PC-9 (cell line): ENCODE results near the gene BPHL. TPM values are rescaled to one million over a fixed set of nuclear protein-coding genes. Genes with fewer than 3 reads are reported as not detected.
A peak's percentile ranks its signal among the peaks of the same experiment; 100 is the strongest.
"Not testable (repeated sequence)": the region's sequence is repeated elsewhere in the genome, so short reads cannot be mapped to it uniquely, and the experiment has no call there.

Experiments used
- BruUV-seq: library from RNA; stranded (reverse); fragments of 400-500 nt; replicated peaks from 2 replicates; lab custom pipeline; 2021; lab: Mats Ljungman, UMichigan
- CTCF ChIA-PET: fragments of 300-600 bp; sonication (Branson Sonifier 250); formaldehyde crosslinking; loops from one replicate; lab custom pipeline; 2022; ENCODE audit warnings: antibody characterized with exemption; lab: Charles Lee
- POLR2A ChIA-PET: fragments of 300-600 bp; sonication (Branson Sonifier 250); formaldehyde crosslinking; loops from one replicate; lab custom pipeline; 2022; ENCODE audit warnings: antibody characterized with exemption; ENCODE audit not compliant: unreplicated experiment; lab: Charles Lee
- DNase-seq, 2 experiments: peaks; one replicate each; pipeline versions ENCODE4 v3.0.0 to v3.0.0-alpha.2; 2015 to 2022; ENCODE audit warnings: mixed read lengths in 1 of 2
- H2AFZ ChIP-seq: fragments of 200-600 bp; sonication (generic); 2 replicates; pipeline ENCODE4 v1.8.1; 2017; ENCODE audit warnings: antibody characterized with exemption
- H3F3A ChIP-seq: fragments of 200-600 bp; sonication (generic); 2 replicates; pipeline ENCODE4 v1.8.1; 2017; ENCODE audit warnings: antibody characterized with exemption, mild to moderate bottlenecking, low read depth; ENCODE audit not compliant: insufficient read depth
- H3K27ac ChIP-seq: fragments of 200-600 bp; sonication (generic); 2 replicates; pipeline ENCODE4 v1.6.1; 2016; ENCODE audit warnings: mixed run types
- H3K27me3 ChIP-seq: fragments of 200-600 bp; sonication (generic); 2 replicates; pipeline ENCODE4 v1.6.1; 2016; ENCODE audit warnings: low read depth, mixed run types; ENCODE audit not compliant: insufficient read depth
- H3K36me3 ChIP-seq: fragments of 200-600 bp; sonication (generic); 2 replicates; pipeline ENCODE4 v1.6.1; 2016; ENCODE audit warnings: low read depth, mixed run types
- H3K4me1 ChIP-seq: fragments of 200-600 bp; sonication (generic); replicated peaks from 2 replicates; pipeline ENCODE4 v1.6.1; 2016; ENCODE audit warnings: mixed run types; ENCODE audit not compliant: insufficient read depth
- H3K4me2 ChIP-seq: fragments of 200-600 bp; sonication (generic); 2 replicates; pipeline ENCODE4 v1.6.1; 2017; ENCODE audit warnings: mixed run types
- H3K4me3 ChIP-seq: fragments of 200-600 bp; sonication (generic); 2 replicates; pipeline ENCODE4 v1.6.1; 2016; ENCODE audit warnings: mixed run types
- H3K79me2 ChIP-seq: fragments of 200-600 bp; sonication (generic); 2 replicates; pipeline ENCODE4 v1.6.1; 2017; ENCODE audit warnings: low read depth, mixed run types
- H3K9me2 ChIP-seq: fragments of 200-600 bp; sonication (generic); 2 replicates; pipeline ENCODE4 v1.8.1; 2017; ENCODE audit warnings: mild to moderate bottlenecking; ENCODE audit not compliant: insufficient read depth
- H3K9me3 ChIP-seq: fragments of 200-600 bp; sonication (generic); 2 replicates; pipeline ENCODE4 v1.8.1; 2016; ENCODE audit warnings: low read depth; ENCODE audit not compliant: insufficient read depth
- H4K20me1 ChIP-seq: fragments of 200-600 bp; sonication (generic); 2 replicates; pipeline ENCODE4 v1.8.1; 2017; ENCODE audit not compliant: insufficient read depth
- CTCF ChIP-seq: fragments of 200-600 bp; sonication (generic); conservative IDR thresholded peaks from 2 replicates; pipeline ENCODE4 v1.6.1; 2017; ENCODE audit warnings: mixed run types, antibody characterized with exemption, mild to moderate bottlenecking, moderate library complexity
- EZH2 ChIP-seq: fragments of 200-600 bp; sonication (generic); IDR thresholded peaks from 2 replicates; pipeline ENCODE4 v1.8.0; 2017; ENCODE audit warnings: antibody characterized with exemption, low read depth
- intact Hi-C: fragments of 100-400 bp; cut with micrococcal nuclease; formaldehyde crosslinking; loops from one replicate; pipeline ENCODE4 v1.10.0; 2022; ENCODE audit not compliant: unreplicated experiment
- total RNA-seq: library from RNA; stranded (reverse); gene quantifications from 2 replicates; pipeline ENCODE4 v1.2.3, GENCODE V29; 2021

The BPHL gene
- total RNA-seq, 1 experiment from 2014 or later, result 23.7 TPM

GRCh38 chr6:3151691-3152090 is 33.2 kb downstream of the BPHL start:
- Histone ChIP-seq H3F3A (no peaks in the 10 kb centered on the region), H3K4me2 (no peak overlapping the region), H3K36me3 (no peaks in the 10 kb centered on the region; the same call in 1 of the 2 replicates), H3K9me3 (no peaks in the 10 kb centered on the region), H4K20me1 (no peaks in the 10 kb centered on the region), H3K4me1 (no peaks in the 10 kb centered on the region), H3K9me2 (no peaks in the 10 kb centered on the region), H2AFZ (no peak overlapping the region), H3K27me3 (no peaks in the 10 kb centered on the region), H3K27ac (no peak overlapping the region), H3K4me3 (no peak overlapping the region), H3K79me2 (no peaks in the 10 kb centered on the region)
- TF ChIP-seq CTCF, result no peak
- no peak for TF ChIP-seq EZH2
- POLR2A ChIA-PET, result no interaction called here
- no TSS peak for BruUV-seq
- intact Hi-C loops, result no loop called here
- CTCF ChIA-PET, result no interaction called here
- DNase-seq, result no peak

GRCh38 chr6:3152689-3153088 is 34.2 kb downstream of the BPHL start:
- POLR2A ChIA-PET, result no interaction called here
- BruUV-seq, result no TSS peak

GRCh38 chr6:3155416-3155815 is 36.9 kb downstream of the BPHL start:
- not testable (repeated sequence) for H4K20me1 ChIP-seq
- CTCF ChIA-PET, result interaction anchor here (0.7 kb wide), 1 partner anchor 97 kb away, joined by 3 read pairs; no protein-coding TSS in a partner anchor

More at GRCh38 chr6:3152689-3153088, 34.2 kb downstream of the BPHL start:
- no peak overlapping the region for H3K27ac ChIP-seq
- no peaks in the 10 kb centered on the region for H4K20me1 ChIP-seq
- no peak overlapping the region for H3K4me2 ChIP-seq
- no peaks in the 10 kb centered on the region for H3K9me3 ChIP-seq
- H3K79me2 ChIP-seq, result no peaks in the 10 kb centered on the region
- H2AFZ ChIP-seq, result no peak overlapping the region
- H3K4me3 ChIP-seq, result no peak overlapping the region
- DNase-seq, result no peak
- no peaks in the 10 kb centered on the region; the same call in 1 of the 2 replicates for H3K36me3 ChIP-seq
- CTCF ChIA-PET, result interaction anchor here (0.6 kb wide), 1 partner anchor 19 kb away, joined by 8 read pairs; no protein-coding TSS in a partner anchor
- TF ChIP-seq EZH2 (no peak), CTCF (no peak)
- no peaks in the 10 kb centered on the region for H3K9me2 ChIP-seq
- intact Hi-C loops, result no loop called here
- H3F3A ChIP-seq, result no peaks in the 10 kb centered on the region
- H3K27me3 ChIP-seq, result no peaks in the 10 kb centered on the region
- H3K4me1 ChIP-seq, result no peaks in the 10 kb centered on the region

GRCh38 chr6:3156184-3157130 is 37.9 kb downstream of the BPHL start:
- not testable (repeated sequence) for H3K9me2 ChIP-seq, H3K4me1 ChIP-seq, H3K79me2 ChIP-seq, DNase-seq, H3K36me3 ChIP-seq, H3K9me3 ChIP-seq, H3K27me3 ChIP-seq, H3K27ac ChIP-seq, H4K20me1 ChIP-seq, H3F3A ChIP-seq
- TSS peak; percentile 42 for BruUV-seq
- intact Hi-C loops, result loop anchor here (1.0 to 2.0 kb wide), 2 partner anchors 30 to 95 kb away; no protein-coding TSS in a partner anchor
- ChIA-PET CTCF (interaction anchor here (0.6 to 0.7 kb wide), 5 partner anchors 9 to 546 kb away, joined by 3 to 5 read pairs (median 3); no protein-coding TSS in a partner anchor), POLR2A (interaction anchor here (0.6 to 1.4 kb wide), 6 partner anchors 53 to 660 kb away, joined by 3 to 8 read pairs (median 4); no protein-coding TSS in a partner anchor)
- Histone ChIP-seq H2AFZ (0 out of 2 replicates have a peak overlapping the region, but pooled peaks have one; percentile 55), H3K4me2 (peak overlapping the region; percentile 81), H3K4me3 (peak overlapping the region; percentile 69)

More at GRCh38 chr6:3155416-3155815, 36.9 kb downstream of the BPHL start:
- H3F3A ChIP-seq, intact Hi-C loops, H3K79me2 ChIP-seq, H3K27ac ChIP-seq, H2AFZ ChIP-seq, H3K4me2 ChIP-seq, H3K4me1 ChIP-seq, H3K36me3 ChIP-seq, H3K27me3 ChIP-seq, DNase-seq, H3K4me3 ChIP-seq, H3K9me3 ChIP-seq, H3K9me2 ChIP-seq, BruUV-seq: not testable (repeated sequence)
- POLR2A ChIA-PET, result interaction anchor here (0.6 kb wide), 1 partner anchor 105 kb away, joined by 4 read pairs; no protein-coding TSS in a partner anchor
